ENCODE data around the gene NRSN2. TPM values are rescaled to one million over a fixed set of nuclear protein-coding genes. Genes with fewer than 3 reads are reported as not detected.

The NRSN2 gene
- total RNA-seq, 4 donors from 2014 or later, result 1.3 to 4.7 (median 2.2) TPM

GRCh38 chr20:312866-313265 is 34.0 kb upstream of the NRSN2 start:
- peaks cover 5 to 10% of the 10 kb centered on the region in 2 donors for H3K4me1 ChIP-seq
- no peaks in the 10 kb centered on the region for H3K36me3 ChIP-seq
- H3K9me3 ChIP-seq, result no peaks in the 10 kb centered on the region
- no peak overlapping the region for H3K4me3 ChIP-seq
- ATAC-seq (no peak), DNase-seq (no peak)
- no peak overlapping the region for H3K27ac ChIP-seq
- intact Hi-C loops (cut with DNase I; ENCODE audit: low total_unique reads) (no loop called here), in situ Hi-C loops (cut with MboI; ENCODE audit: low sequenced_read_pairs in 4 of 4) (no loop called here)
- no peaks in the 10 kb centered on the region for H3K27me3 ChIP-seq
- TF ChIP-seq POLR2A (IDR thresholded peaks at IDR 0.05), result no peak
- no peak for TF ChIP-seq CTCF (IDR thresholded peaks at IDR 0.05 in 4 of 5, conservative IDR thresholded peaks at IDR 0.05 in 1 of 5)

- H3K27me3 ChIP-seq, result no peaks in the 10 kb centered on the region
- no peaks in the 10 kb centered on the region for H3K9me3 ChIP-seq
- ATAC-seq (no peak), DNase-seq (no peak)
- in situ Hi-C loops (cut with MboI; ENCODE audit: low sequenced_read_pairs in 4 of 4) (no loop called here), intact Hi-C loops (cut with DNase I; ENCODE audit: low total_unique reads) (no loop called here)
- peaks cover 5 to 10% of the 10 kb centered on the region in 2 donors for H3K4me1 ChIP-seq
- no peak overlapping the region for H3K27ac ChIP-seq
- TF ChIP-seq CTCF (IDR thresholded peaks at IDR 0.05 in 4 of 5, conservative IDR thresholded peaks at IDR 0.05 in 1 of 5), result no peak
- TF ChIP-seq POLR2A (IDR thresholded peaks at IDR 0.05), result no peak
- no peaks in the 10 kb centered on the region for H3K36me3 ChIP-seq
- no peak overlapping the region for H3K4me3 ChIP-seq
These were observed 33.5 kb upstream of the NRSN2 start for GRCh38 chr20:313402-313801.

GRCh38 chr20:313948-314347 is 33.0 kb upstream of the NRSN2 start:
- H3K27me3 ChIP-seq, result no peaks in the 10 kb centered on the region
- H3K36me3 ChIP-seq, result no peaks in the 10 kb centered on the region
- no peak for TF ChIP-seq CTCF (IDR thresholded peaks at IDR 0.05 in 4 of 5, conservative IDR thresholded peaks at IDR 0.05 in 1 of 5)
- TF ChIP-seq POLR2A (IDR thresholded peaks at IDR 0.05), result no peak
- no peak for DNase-seq
- H3K27ac ChIP-seq, result no peak overlapping the region
- intact Hi-C loops (cut with DNase I; ENCODE audit: low total_unique reads) (no loop called here), in situ Hi-C loops (cut with MboI; ENCODE audit: low sequenced_read_pairs in 4 of 4) (no loop called here)
- peaks cover 5 to 10% of the 10 kb centered on the region in 2 donors for H3K4me1 ChIP-seq
- H3K9me3 ChIP-seq, result no peaks in the 10 kb centered on the region
- H3K4me3 ChIP-seq, result no peak overlapping the region
- ATAC-seq, result no peak

- TF ChIP-seq POLR2A (IDR thresholded peaks at IDR 0.05) (no peak), CTCF (IDR thresholded peaks at IDR 0.05 in 4 of 5, conservative IDR thresholded peaks at IDR 0.05 in 1 of 5) (no peak)
- Histone ChIP-seq H3K9me3 (no peaks in the 10 kb centered on the region), H3K27me3 (no peaks in the 10 kb centered on the region), H3K36me3 (no peaks in the 10 kb centered on the region), H3K4me3 (no peak overlapping the region), H3K4me1 (no peaks in the 10 kb centered on the region), H3K27ac (no peak overlapping the region)
- intact Hi-C loops (cut with DNase I; ENCODE audit: low total_unique reads) (no loop called here), in situ Hi-C loops (cut with MboI; ENCODE audit: low sequenced_read_pairs in 4 of 4) (no loop called here)
- ATAC-seq, result no peak
- DNase-seq, result no peak
These were observed 30.4 kb upstream of the NRSN2 start for GRCh38 chr20:316316-317068.

Measured in gastrocnemius medialis (tissue), 4 donors.